A549 treated with CpdA at 1 μM for 4 hours (cell line): Measurements from ENCODE around the gene SRGAP2C. TPM values are rescaled to one million over a fixed set of nuclear protein-coding genes. Genes with fewer than 3 reads are reported as not detected.

Experiments used
- total RNA-seq: library from RNA; stranded (reverse); fragments of 200-300 nt; extraction: Qiagen RNA extraction; gene quantifications from 5 replicates; pipeline ENCODE4 v1.2.3, GENCODE V29; 2022; ENCODE audit warnings: low read depth

Gene SRGAP2C
- total RNA-seq: 5.6 to 12.5 TPM (median 8.6 TPM) in 5 replicates

GRCh38 chr1:121184290-121185127 lies at the start of gene SRGAP2C, which contains the start of gene FAM72B:
Gene SRGAP2C, plus strand, starts transcription at chr1:121184975. Its CDS starts 2,472 bp downstream, at chr1:121187447.
Gene FAM72B, minus strand, starts transcription at chr1:121184340. Its CDS starts 851 bp downstream, at chr1:121183489.

Other genes starting within 250 kb of the SRGAP2C start
- gene FAM72B, start 635 bp upstream of the SRGAP2C start, total RNA-seq: 6.3 to 8.8 TPM (median 6.8 TPM) in 5 replicates